Eye (tissue), 1 donor: ENCODE measurements around the gene CTIF.
A peak's percentile ranks its signal among the peaks of the same experiment; 100 is the strongest.

Experiments
- DNase-seq: peaks from one replicate; pipeline ENCODE4 v3.0.0-alpha.2; 2015

Gene CTIF

DNA sequence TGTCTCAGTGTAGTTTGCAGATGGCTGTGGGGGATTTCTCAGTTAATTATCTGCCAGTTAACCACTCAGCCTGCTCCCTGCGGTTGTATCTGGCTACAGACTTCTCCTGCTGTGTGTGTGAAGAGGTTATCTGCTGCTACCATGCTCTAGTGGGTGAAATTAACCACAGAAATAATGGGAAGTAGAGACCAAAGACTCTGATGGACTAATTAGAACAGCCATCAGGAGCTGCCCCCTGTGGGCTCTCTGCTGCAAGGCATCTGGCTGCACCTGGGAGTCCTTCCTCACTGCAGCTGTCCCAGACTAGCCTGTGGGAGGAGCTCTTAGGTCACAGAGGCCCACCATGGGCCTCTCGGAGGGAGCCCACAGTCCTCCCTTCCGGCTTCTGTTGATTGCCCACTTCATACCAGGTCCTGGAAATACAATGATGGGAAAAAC lies 66.6 kb downstream of the CTIF start:
- DNase-seq: peak; percentile 78

DNA sequence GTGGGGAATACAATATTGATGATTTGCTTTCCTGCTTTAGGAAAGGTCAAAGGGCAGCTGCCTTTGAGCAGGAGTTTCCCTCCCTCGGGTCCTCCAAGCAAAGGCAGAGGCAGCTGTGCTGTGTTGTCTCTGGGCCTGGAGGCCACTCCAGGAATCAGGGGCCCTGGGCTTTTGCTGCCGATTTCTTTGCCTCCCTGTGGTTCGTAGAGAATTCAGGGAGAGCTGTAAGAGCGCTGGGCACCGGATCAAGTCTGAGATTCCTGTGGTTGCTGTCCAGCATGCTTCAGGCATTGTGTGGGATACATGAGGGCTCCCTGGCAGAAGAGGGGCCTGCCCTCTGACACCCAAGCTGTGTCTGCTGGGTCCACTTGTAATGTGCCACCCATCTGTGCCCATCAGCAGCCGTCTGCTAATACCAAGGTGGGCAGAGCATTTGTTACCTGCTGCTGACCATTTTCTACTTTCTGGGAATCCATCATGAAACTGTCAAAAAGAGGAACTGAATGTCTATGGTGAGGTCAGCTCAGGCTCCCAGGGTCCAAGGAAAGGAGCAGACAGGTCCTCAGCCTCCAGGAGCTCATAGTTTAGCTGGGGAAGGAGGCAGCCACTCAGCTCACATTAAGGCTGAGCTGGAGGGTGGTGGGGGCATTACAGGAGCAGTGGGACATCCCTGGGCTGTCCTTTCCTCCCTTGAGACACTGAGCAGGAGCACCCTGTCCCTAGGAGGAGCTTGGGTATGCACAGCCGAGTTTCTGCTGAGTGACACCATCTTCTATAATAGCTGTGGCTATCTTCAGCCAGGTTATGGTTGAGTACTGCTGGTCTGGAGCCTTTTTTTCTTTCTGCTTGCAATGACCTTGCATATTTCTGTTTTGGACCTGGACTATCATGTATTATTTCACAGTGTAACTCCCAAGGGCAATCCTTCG lies 68.5 kb downstream of the CTIF start:
- DNase-seq: peak; percentile 63

DNA sequence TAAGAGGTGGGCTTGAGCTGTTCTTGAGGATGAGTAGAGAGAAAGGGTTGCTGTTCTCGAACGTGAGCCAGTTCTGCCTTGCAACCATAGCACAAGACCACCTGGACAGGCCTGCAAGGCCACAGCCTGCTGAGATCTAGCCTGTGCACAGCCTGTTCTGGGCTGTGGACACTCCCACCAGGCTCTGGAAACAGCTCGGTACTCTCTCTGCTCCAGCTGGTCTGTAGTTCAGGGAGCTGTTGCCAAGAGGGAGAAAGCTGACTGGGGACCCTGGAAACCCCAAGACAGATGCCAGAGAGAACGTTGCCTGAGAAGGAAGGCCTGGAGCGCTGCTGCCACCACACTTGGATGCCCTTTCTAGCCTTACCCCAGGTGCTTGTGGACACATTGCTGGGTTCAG lies 69.8 kb downstream of the CTIF start:
- no peak for DNase-seq

DNA sequence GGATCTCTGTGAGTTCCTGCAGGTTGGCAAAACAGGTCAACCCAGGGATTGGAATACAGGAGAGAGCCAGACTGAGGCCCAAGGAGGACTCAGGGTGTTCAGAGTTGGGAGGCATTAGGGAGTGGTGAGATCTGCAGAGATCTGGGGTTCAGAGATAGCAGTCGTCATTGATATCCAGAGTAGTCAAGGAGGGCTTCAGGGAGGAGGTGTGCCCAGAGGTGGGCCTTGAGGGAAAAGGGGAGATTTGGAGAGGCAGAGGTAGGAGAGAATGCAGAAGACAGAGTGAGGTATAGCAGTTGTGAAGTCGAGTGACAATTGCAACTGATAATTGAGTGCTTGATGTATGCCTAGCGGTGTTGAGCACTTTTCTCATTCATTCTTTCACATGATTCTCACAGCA lies 70.3 kb downstream of the CTIF start:
- DNase-seq: no peak

DNA sequence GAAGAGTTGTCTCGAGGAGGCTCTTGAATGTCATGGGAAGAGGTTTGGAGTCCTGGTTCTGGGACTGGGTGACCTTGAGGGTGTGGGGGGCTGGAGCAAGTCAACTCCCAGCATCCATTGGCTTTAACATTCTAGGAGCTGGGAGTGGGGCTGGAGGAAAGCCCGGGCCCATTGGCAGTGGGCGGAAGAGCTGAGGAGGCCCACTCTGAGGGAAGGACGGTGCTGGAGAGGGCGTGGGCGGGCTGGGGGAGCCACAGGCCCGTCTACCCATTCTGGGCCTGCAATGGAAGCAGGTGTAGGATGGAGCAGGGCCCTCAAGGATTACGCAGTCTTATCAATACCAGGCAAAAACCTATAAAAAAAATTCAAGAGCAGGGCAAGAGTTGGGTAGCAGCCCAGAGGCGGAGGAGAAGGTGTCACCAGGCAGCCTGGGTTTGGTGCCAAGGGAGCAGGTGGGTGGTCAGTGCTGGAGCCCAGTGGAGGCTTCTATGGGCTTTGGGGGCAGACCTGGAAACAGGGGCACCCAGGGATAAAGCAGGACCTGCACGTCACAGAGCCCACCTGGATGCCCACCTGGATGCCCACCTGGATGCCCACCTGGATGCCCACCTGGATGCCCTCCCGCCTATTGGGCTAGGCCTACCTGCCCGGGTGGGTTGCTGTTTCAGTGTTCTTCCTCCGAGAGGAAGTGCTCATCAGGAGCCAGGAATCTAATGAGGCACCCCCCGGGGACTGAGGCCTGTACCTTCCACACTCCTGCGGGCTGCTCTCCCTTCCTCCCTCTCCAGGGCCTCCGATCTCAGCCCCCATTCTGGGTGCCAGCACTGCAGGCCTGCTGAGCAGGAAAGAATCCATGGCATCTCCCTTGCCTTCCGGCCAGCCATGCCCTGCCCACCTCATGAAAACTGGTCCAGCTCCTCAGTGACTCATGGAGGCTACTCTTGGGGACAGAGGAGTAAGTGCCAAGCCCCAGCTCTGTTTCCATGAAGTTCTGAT lies 71.3 kb downstream of the CTIF start:
- DNase-seq: no peak

DNA sequence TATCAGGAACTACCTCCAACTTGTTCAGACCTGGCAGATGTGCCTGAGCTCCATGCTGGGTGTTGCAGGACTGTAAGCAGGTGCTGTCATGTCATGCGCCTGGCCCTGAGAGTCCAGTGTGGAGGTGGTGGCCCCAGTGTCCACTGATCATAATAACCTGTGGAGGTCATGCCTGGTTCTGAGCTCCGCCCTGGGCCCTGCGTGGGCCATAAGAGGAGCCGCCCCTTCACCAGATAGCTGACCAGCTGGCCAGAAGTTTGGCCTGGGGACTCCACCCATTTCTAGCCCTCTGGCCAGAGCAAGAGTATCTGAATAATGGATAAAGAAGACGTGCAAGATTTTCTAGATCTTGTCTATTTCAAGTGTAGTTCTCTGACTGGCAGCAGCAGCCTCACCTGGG lies 72.4 kb downstream of the CTIF start:
- DNase-seq: no peak

DNA sequence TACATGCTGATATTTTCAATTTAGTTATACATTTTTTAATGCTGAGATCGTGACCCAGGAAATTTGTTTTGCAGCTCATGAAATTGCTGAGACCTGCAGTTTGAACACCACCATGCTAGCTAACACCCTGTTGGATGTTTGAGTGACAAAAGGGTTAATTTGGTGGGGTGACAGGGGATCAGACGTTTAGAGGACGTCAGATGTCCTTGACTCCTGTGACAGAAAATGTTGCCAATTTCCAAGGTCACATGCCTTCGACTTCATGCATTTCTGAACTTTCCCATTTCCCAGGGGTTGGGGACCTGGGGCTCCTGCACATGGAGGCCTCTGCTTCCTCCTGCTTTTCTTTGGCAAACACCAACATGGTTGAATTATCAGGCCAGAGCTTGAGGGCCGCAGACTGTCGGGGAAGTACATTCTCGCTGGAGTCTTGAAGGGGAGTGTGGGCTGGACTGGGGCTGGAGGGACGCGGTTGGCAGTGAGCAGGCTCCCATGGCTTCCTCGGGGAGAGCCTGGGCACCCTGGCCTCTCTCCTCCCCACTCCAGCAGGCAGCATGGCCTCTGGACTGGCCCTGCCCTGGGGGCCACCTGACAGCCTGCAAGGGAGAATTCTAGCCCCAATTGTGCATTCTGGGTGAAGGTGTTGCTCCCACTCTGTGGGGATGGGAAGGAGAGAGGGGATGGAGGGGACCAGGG lies 73.1 kb downstream of the CTIF start:
- no peak for DNase-seq

DNA sequence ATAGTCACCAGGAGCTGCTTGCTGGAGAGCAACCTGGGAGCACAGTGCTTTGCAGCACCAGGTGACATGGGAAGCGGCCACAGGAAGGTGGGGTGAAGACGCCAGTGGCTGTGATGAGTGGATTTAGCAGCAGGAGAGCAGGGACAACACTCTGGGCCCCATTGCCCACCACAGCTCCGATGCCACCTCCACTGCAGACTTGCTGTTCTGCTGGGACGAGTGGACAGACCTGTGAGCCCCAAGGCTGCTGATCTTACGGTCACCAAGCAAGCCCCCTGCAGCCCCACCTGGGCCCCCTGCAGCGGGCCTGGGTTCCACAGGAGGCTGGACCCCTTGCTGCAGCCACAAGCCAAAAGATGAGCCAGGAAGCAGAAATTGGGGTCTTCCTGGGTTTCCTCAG lies 73.7 kb downstream of the CTIF start:
- no peak for DNase-seq

DNA sequence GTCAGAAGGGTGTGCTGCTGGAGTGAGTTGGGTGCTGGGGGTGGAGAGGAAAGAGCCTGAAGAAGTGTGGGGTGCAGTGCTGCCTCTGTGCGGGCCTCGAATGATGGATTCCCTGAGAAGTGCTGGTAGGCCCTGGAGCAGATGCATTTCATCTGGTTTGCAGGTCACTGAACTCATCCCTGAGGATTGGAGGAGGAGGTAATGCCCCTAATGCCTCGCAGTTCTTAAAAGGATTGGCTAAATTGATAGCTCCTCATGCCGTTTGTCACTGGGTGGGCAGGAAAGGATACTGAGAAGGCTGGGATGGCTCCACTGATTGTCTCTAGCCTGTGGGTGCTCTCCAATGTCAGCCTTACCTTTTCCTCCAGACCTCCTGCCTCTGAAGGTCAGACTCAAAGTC lies 74.1 kb downstream of the CTIF start:
- no peak for DNase-seq

DNA sequence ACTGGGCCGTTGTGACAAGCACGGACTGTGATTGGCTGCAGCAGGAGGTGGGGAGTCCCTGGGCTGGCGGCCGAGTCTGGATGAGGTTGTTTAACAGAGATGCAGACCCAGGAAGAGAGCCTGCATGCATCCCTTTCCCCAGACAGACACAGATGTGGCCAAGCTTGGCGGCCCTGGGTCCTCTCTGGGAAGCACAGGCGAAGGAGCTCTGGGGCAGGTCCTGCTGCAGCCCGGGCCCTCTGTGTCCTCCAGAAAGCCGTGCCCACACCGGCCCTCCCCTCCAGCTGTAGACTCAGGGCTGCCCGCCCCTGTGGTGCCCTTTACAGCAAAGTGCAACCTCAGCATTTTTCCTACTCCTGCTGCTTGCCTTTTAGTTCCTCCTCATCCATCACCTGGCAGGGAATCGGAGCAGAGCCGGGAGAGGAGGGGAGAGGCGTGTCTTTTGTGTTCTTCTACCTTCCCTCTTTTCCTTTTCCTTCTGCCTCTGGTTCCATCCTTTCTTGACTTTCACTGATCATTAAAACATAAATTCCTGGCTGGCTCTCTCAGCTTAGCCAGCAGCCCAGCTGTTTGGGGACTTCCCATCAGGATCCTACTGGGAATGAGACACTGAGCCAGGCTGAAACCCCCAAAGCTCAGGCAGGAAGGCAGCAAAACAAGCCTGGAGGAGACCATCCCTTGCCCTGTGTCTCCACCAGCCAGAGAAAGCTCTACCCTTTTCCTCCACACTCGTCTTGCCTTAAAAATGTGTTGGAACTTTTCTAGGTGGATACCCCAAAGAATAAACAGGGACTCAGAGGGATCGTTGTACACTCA lies 75.0 kb downstream of the CTIF start:
- DNase-seq: peak; percentile 48

DNA sequence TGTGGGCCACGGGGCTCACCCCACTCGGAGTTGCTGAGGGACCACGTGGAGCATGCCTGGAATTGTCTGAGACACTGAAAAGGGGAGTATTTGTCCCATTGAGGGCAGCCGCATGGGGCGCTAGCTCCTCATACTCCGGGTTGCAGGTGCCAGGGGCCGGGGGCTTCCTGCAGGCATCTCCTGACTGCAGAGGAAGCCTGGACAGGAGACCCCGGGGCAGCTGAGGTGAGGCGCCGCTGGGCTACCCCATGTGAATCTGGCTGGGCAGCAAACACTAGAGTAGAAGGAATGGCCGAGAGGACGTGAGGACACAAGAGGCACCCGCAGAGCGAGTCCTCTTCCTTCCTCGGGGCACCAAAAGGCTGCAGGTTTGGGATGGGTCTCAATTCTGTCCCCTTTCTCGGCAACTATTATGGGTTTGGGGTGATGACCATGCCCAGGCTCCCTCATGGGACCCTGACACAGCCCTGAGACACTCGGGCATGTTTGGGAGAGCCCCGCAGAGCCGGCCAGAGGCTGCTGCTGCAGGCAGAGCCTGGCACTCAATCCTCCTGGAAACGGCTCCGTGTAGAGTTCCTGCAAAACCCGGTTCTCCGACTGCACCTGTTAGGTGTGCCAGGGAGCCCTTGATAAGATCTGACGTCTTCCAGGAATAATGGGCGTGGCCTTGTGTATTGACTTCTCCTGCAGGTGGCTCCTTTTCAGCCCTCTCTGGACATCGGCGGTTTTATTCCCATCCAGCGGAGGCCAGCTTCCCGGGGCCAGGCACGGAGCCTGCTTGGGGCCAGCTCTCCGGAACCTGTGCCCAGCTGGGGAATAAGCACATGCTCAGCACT lies 77.0 kb downstream of the CTIF start:
- DNase-seq: no peak

DNA sequence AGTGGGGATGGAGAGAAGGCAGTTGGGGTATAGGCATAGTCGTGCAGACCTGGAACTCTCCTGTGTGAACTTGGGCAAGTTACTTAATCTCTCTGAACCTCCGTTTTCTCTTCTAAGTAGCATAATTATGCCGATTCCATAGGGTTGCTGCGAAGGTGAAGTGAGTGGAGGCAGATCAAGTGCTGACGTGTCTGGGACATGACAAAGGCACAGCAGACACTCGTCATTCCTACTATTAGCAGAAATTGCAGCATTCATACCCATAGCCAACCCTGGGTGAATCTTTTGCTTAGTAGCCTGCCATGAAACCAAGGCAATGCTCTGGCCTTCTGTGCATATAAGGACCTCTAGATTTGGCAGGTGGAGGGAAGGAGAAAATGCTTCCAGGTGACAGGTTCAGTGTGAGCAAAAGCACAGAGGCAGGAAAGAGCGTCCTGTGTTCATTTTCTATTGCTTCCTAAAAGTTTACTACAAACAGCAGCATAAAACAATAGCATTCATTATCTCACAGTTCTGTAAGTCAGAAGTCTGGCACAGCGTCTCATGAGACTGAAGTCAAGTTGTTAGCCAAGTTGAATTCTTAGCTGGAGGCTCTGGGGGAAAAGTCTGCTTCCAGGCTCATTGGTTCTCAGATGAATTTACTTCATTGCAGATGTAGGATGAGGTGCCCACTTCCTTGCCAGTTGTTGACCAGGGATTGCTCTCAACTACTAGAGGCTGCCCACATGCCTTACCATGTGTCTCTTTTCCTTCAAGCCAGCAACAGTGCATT lies 77.8 kb downstream of the CTIF start:
- no peak for DNase-seq

DNA sequence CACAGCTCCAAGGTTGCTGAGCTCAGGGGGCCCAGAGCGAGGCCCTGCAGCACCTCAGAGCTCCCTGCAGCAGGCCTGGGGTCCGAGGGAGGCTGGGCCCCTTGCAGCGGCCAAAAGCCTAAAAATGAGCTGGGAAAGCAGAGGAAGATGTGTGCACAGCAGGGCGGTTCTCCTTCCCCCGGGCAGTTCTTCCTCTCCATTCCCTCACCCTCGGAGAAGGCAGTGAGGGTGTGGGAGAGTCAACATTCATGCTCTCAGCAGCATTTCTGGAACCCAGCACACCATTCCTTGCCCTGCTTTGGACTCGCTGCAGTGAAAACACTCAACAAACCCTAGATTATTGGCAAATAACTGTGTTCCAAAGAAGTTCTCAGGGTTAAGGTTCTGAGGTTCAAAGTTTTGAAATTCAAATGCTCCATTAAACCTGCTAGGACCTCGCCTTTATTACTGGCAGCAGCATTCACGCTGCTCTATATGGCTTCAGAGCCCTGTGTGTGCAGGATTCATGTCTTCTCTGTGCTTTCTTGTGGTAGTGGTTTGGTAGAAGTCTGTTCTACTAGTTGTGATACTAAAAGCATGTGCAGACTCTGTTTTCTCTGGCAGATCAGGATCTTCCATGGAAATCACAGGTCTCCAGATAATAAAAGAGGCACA lies 79.1 kb downstream of the CTIF start:
- no peak for DNase-seq

DNA sequence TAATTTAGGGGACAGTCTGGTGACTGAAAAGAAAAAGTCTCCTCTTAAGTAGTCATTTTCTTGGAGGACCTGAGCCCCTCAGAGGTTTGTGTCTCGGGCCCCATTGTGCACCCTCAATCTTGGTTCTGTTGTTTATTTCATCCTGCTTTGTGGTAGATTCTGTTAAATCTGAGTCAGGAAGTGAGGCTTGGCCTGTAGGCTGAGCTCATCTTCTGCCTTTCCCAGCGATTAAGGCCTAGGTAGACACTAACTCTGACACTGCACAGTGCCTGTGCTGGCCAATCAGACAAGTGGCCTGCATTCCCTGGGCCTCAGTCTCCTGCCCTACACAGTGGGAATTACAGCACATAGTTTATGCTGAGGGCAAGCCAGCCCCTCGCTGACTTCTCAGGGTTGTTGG lies 80.2 kb downstream of the CTIF start:
- no peak for DNase-seq

DNA sequence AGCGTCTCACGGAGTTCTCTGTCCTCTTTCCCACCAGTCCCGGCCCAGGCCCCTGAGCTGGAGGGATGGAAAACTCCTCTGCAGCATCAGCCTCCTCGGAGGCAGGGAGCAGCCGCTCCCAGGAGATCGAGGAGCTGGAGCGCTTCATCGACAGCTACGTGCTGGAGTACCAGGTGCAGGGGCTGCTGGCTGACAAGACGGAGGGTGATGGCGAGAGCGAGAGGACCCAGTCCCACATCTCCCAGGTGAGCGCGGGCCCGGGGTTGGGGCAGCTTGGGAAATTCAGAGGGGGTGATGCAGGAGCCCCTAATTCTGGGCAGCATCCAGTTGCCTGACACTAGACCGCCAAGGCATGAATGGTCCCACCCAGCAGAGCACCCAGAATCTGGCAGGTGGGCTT lies 80.7 kb downstream of the CTIF start:
- no peak for DNase-seq

DNA sequence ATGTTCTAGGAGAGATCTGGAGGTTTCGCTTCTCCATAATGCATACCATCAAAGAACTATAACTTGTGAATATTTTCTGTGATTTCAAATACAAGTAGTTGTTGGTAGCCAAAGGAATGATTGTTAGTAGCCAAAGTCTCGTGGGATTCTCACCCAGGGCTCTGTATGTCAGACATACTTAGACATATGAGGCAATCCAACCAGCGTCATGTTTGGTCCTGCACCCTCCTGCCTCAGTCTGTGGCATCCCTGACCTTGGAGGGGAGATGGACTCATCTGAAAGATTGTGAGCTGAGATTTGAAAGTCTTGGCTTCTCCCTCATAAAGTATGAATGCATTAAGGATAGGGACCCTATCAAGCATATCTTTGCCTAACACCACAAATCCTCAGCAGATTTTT lies 81.2 kb downstream of the CTIF start:
- DNase-seq: no peak

DNA sequence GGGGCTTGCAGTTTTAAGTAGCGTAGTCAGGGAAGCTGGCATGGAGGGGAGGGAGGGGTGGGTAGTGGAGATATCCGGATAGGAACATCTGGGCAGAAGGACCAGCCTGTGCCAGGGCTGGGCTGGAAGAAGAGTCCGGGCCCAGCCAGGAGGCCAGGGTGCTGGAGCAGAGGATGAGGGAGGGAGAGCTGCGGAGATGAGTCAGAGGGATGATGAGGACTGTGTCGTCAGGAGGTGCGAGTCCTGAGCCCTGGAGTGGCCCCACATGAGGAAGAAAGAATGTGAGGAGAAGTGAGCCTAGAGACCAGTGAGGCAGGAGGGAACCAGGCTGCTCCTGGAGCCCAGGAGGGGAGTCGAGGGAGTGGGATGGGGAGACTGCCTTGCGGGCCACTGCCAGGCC lies 82.4 kb downstream of the CTIF start:
- DNase-seq: no peak

DNA sequence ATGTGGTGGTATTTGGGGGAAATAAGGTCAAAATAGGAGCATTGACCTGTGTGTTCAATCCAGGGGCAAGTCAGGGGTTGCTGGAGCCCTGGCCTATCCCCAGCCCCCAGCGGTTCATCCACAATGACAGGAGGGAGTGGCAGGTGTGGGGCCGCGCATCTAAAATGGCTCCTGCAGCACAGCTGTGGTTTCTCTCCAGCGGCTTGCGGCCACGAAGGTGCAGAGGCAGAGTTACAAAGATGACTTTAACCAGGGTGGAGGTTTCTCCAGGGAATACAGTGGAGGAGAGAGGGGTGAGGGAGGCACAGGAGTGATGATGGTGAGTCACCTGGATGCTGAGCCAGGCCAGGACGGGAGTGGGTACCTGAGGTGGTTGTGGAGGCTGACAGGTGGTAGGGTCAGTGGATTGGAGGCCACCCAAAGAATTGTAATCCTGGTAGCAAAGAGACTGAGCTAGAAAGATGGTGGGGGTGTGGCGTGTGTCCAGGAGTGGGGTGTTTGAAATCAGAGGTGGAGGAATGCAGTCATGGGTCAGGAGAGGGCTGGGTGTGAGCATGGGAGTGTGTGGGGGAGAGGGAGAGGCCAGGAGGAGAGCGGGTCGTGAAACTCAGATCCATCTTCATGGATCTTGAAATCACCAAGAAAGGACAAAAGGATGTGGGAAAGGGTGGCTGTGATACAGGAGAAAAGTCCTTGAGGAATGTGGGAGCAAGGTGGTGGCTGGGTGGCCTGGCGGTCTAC lies 83.2 kb downstream of the CTIF start:
- no peak for DNase-seq

DNA sequence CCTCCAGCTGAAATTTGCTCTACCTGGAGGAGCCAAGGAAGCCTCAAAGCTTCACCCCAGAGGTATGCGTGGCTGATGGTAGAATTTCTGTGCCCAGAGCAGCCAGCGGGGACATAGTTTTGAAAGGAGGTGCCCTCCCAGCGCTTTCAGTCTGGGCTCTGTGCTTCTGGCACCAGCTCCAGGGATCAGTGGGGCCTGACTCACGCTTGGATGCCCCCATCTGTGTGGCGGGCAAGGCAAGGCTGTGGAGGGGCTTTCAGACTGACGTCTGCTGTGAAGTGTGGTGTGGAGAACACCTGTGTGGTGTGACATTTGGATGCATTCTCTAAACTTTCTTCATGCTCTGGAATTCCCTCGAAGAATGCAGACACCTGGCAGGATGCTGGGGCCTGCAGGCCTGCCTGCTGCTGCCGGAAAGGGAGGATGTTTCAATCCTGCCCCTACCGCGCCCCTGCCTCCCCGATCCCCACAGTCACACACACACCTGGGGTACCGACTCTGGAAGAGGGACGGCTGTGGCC lies 84.1 kb downstream of the CTIF start:
- no peak for DNase-seq
